HEK293 (cell line): Measurements from ENCODE around the gene SLMAP.

Experiments
- CTCF ChIA-PET: fragments of 350-600 bp; formaldehyde crosslinking; extraction: SDS; loops from one replicate; lab custom pipeline; 2021; ENCODE audit warnings: antibody characterized with exemption; lab: Yijun Ruan, JAX
- POLR2A ChIA-PET: fragments of 300-600 bp; formaldehyde crosslinking; extraction: SDS; loops from one replicate; lab custom pipeline; 2020; ENCODE audit warnings: antibody characterized with exemption, inconsistent platforms; lab: Yijun Ruan, JAX
- H3K27ac ChIP-seq: fragments of 200-500 bp; sonication (Bioruptor generic); 2 replicates; pipeline ENCODE4 v1.5.1; 2014; ENCODE audit warnings: low read depth, low read length, control low read depth, inconsistent platforms; ENCODE audit errors: extremely low read depth
- H3K36me3 ChIP-seq, 2 experiments: fragments of 200-500 bp in 1 of 2; sonication (Bioruptor generic) in 1 of 2; 1 replicate in 1 of 2; 2 replicates in 1 of 2; pipeline ENCODE4 v1.5.1; 2014 to 2017; ENCODE audit warnings: inconsistent platforms in 2 of 2, low read length in 2 of 2; ENCODE audit not compliant: control insufficient read depth in 2 of 2, insufficient read depth in 1 of 2
- H3K4me1 ChIP-seq: fragments of 200-500 bp; sonication (Bioruptor generic); 2 replicates; pipeline ENCODE4 v1.5.1; 2014; ENCODE audit warnings: mild to moderate bottlenecking, low read length, inconsistent platforms; ENCODE audit not compliant: control insufficient read depth, insufficient read depth
- H3K4me3 ChIP-seq: 2 replicates; pipeline ENCODE4 v1.5.1; 2011; ENCODE audit warnings: low read depth, mild to moderate bottlenecking, control low read depth, low read length, moderate library complexity
- H3K9me3 ChIP-seq: fragments of 200-500 bp; sonication (Bioruptor generic); 2 replicates; pipeline ENCODE4 v1.5.1; 2014; ENCODE audit warnings: low read depth, low read length, inconsistent platforms; ENCODE audit not compliant: control insufficient read depth, insufficient read depth
- GLIS1 ChIP-seq: fragments of 450-650 bp; formaldehyde crosslinking; IDR thresholded peaks from 2 replicates; pipeline ENCODE4 v1.5.1; 2016; ENCODE audit warnings: missing biosample characterization, missing genetic modification characterization
- KLF9 ChIP-seq: fragments of 450-650 bp; formaldehyde crosslinking; IDR thresholded peaks from 2 replicates; pipeline ENCODE4 v1.5.1; 2016; ENCODE audit warnings: missing biosample characterization, missing genetic modification characterization, low read depth
- REPIN1 ChIP-seq: fragments of 450-650 bp; formaldehyde crosslinking; IDR thresholded peaks from 2 replicates; pipeline ENCODE4 v1.5.1; 2017; ENCODE audit warnings: missing biosample characterization, missing genetic modification characterization, low read depth
- SETDB1 ChIP-seq: IDR thresholded peaks from one replicate; pipeline ENCODE4 v1.6.1; 2017; ENCODE audit warnings: mild to moderate bottlenecking, low read length, moderate library complexity, mixed read lengths; ENCODE audit not compliant: insufficient read length
- SP2 ChIP-seq: fragments of 450-650 bp; formaldehyde crosslinking; IDR thresholded peaks from 2 replicates; pipeline ENCODE4 v1.5.1; 2016; ENCODE audit warnings: missing biosample characterization, missing genetic modification characterization
- YY2 ChIP-seq: fragments of 450-650 bp; formaldehyde crosslinking; IDR thresholded peaks from 2 replicates; pipeline ENCODE4 v1.5.1; 2016; ENCODE audit warnings: missing biosample characterization, missing genetic modification characterization
- ZBTB11 ChIP-seq: fragments of 450-650 bp; formaldehyde crosslinking; conservative IDR thresholded peaks from 2 replicates; pipeline ENCODE4 v1.5.1; 2016; ENCODE audit warnings: low read depth, missing biosample characterization, missing genetic modification characterization
- ZBTB49 ChIP-seq: fragments of 450-650 bp; formaldehyde crosslinking; IDR thresholded peaks from 2 replicates; pipeline ENCODE4 v1.5.1; 2016; ENCODE audit warnings: missing biosample characterization, missing genetic modification characterization, low read depth
- ZNF121 ChIP-seq: fragments of 450-650 bp; formaldehyde crosslinking; IDR thresholded peaks from 2 replicates; pipeline ENCODE4 v1.5.1; 2016; ENCODE audit warnings: missing biosample characterization, missing genetic modification characterization
- ZNF133 ChIP-seq: fragments of 450-650 bp; formaldehyde crosslinking; IDR thresholded peaks from 2 replicates; pipeline ENCODE4 v1.5.1; 2016; ENCODE audit warnings: missing biosample characterization, missing genetic modification characterization
- ZNF18 ChIP-seq: fragments of 450-650 bp; formaldehyde crosslinking; IDR thresholded peaks from 2 replicates; pipeline ENCODE4 v1.5.1; 2016; ENCODE audit warnings: missing biosample characterization, missing genetic modification characterization
- ZNF501 ChIP-seq: fragments of 450-650 bp; formaldehyde crosslinking; IDR thresholded peaks from 2 replicates; pipeline ENCODE4 v1.5.1; 2016; ENCODE audit warnings: missing biosample characterization, missing genetic modification characterization
- ZNF561 ChIP-seq: fragments of 450-650 bp; IDR thresholded peaks from 2 replicates; pipeline ENCODE4 v1.5.1; 2018; ENCODE audit warnings: missing biosample characterization, missing genetic modification characterization, borderline replicate concordance
- ZNF596 ChIP-seq: fragments of 450-650 bp; IDR thresholded peaks from 2 replicates; pipeline ENCODE4 v1.5.0; 2018; ENCODE audit warnings: missing biosample characterization, mild to moderate bottlenecking, missing genetic modification characterization, moderate library complexity
- ZNF76 ChIP-seq: fragments of 450-650 bp; formaldehyde crosslinking; IDR thresholded peaks from 2 replicates; pipeline ENCODE4; 2016; ENCODE audit warnings: low read depth, missing biosample characterization, missing genetic modification characterization, borderline replicate concordance
- ZNF791 ChIP-seq: fragments of 450-650 bp; formaldehyde crosslinking; IDR thresholded peaks from 2 replicates; pipeline ENCODE4 v1.5.1; 2016; ENCODE audit warnings: missing biosample characterization, missing genetic modification characterization
- ZSCAN18 ChIP-seq: fragments of 450-650 bp; formaldehyde crosslinking; IDR thresholded peaks from 2 replicates; pipeline ENCODE4 v1.5.1; 2016; ENCODE audit warnings: missing biosample characterization, missing genetic modification characterization
- TF ChIP-seq, protein P1 (sequence below): fragments of 450-650 bp; formaldehyde crosslinking; IDR thresholded peaks from 2 replicates; pipeline ENCODE4; 2016; ENCODE audit warnings: missing biosample characterization, missing genetic modification characterization
- TF ChIP-seq, protein P2 (sequence below): fragments of 450-650 bp; formaldehyde crosslinking; IDR thresholded peaks from 2 replicates; pipeline ENCODE4 v1.5.1; 2017; ENCODE audit warnings: missing biosample characterization, missing genetic modification characterization
- TF ChIP-seq, protein P3 (sequence below): fragments of 450-650 bp; formaldehyde crosslinking; optimal IDR thresholded peaks from 2 replicates; pipeline ENCODE3; 2016; ENCODE audit warnings: missing biosample characterization, mild to moderate bottlenecking, missing genetic modification characterization

The SLMAP gene

DNA sequence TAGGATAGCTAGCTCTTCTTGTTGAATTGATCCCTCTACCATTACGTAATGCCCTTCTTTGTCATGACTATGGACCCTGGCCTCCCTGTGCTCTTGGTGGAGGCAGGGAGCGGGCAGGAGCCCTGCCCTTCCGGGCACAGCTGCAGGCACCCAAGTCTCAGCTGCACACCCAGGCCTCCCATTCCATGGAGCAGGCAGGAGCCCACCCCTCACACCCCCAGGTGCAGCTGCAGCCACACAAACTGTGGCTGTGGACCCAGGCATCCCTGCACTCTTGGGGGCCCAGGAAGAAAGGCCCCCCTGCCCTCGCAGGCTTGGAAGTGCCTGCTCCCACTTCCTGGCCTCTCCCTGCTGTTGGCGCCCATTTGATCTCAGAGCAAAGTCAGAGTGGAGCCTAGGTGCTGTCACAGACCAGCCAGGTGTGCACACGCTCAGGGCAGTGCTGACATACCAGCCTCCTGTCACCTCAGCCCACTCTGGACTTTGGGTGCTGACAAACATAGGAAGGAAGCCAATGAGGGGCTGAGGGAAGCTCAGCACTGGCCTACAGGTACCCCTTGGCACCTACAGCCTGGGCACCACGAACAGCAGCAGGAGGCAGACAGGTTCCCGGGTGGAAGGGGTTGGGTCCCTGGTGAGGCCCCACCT lies 53.0 kb downstream of the SLMAP start (continued):
- no peak for TF ChIP-seq ZNF561 (tag by site-specific recombination)
- no peak for TF ChIP-seq ZNF791 (tag by site-specific recombination)
- no peak for TF ChIP-seq SP2
- TF ChIP-seq ZNF596 (tag by site-specific recombination) = no peak
- no peak for TF ChIP-seq ZNF76 (tag by site-specific recombination)
- no peak for TF ChIP-seq REPIN1 (tag by site-specific recombination)

- H3K27ac ChIP-seq = no peak overlapping the region
- H3K9me3 ChIP-seq = no peaks in the 10 kb centered on the region
- CTCF ChIA-PET = no interaction called here
- H3K4me3 ChIP-seq = no peak overlapping the region
- TF ChIP-seq, protein P1, sequence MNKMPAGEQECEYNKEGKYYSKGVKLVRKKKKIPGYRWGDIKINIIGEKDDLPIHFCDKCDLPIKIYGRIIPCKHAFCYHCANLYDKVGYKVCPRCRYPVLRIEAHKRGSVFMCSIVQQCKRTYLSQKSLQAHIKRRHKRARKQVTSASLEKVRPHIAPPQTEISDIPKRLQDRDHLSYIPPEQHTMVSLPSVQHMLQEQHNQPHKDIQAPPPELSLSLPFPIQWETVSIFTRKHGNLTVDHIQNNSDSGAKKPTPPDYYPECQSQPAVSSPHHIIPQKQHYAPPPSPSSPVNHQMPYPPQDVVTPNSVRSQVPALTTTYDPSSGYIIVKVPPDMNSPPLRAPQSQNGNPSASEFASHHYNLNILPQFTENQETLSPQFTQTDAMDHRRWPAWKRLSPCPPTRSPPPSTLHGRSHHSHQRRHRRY (tag by site-specific recombination) = no peak
- TF ChIP-seq, protein P2, sequence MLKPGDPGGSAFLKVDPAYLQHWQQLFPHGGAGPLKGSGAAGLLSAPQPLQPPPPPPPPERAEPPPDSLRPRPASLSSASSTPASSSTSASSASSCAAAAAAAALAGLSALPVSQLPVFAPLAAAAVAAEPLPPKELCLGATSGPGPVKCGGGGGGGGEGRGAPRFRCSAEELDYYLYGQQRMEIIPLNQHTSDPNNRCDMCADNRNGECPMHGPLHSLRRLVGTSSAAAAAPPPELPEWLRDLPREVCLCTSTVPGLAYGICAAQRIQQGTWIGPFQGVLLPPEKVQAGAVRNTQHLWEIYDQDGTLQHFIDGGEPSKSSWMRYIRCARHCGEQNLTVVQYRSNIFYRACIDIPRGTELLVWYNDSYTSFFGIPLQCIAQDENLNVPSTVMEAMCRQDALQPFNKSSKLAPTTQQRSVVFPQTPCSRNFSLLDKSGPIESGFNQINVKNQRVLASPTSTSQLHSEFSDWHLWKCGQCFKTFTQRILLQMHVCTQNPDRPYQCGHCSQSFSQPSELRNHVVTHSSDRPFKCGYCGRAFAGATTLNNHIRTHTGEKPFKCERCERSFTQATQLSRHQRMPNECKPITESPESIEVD (tag by site-specific recombination) = no peak
- TF ChIP-seq GLIS1 (tag by site-specific recombination) (peak; percentile 20; the same call in 1 of the 2 replicates), ZNF121 (tag by site-specific recombination) (no peak), ZNF18 (tag by site-specific recombination) (no peak), ZNF501 (no peak), ZNF561 (tag by site-specific recombination) (no peak), SETDB1 (no peak)
- TF ChIP-seq, all 188 proteins: peak for 1
- no peaks in the 10 kb centered on the region for H3K36me3 ChIP-seq
- POLR2A ChIA-PET = no interaction called here
- no peaks in the 10 kb centered on the region for H3K4me1 ChIP-seq
Observed at GRCh38 chr3:57809609-57809968, 53.5 kb downstream of the SLMAP start.

GRCh38 chr3:57810048-57810447 lies 53.9 kb downstream of the SLMAP start:
- H3K36me3 ChIP-seq = no peaks in the 10 kb centered on the region
- POLR2A ChIA-PET = no interaction called here
- CTCF ChIA-PET = no interaction called here
- H3K27ac ChIP-seq = no peak overlapping the region
- no peaks in the 10 kb centered on the region for H3K9me3 ChIP-seq
- no peaks in the 10 kb centered on the region for H3K4me1 ChIP-seq
- no peak overlapping the region for H3K4me3 ChIP-seq
- no peak for TF ChIP-seq ZBTB11 (tag by site-specific recombination)
- no peak for TF ChIP-seq ZBTB49
- TF ChIP-seq, protein P3, sequence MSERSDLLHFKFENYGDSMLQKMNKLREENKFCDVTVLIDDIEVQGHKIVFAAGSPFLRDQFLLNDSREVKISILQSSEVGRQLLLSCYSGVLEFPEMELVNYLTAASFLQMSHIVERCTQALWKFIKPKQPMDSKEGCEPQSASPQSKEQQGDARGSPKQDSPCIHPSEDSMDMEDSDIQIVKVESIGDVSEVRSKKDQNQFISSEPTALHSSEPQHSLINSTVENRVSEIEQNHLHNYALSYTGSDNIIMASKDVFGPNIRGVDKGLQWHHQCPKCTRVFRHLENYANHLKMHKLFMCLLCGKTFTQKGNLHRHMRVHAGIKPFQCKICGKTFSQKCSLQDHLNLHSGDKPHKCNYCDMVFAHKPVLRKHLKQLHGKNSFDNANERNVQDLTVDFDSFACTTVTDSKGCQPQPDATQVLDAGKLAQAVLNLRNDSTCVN (tag by site-specific recombination) = no peak
- no peak for TF ChIP-seq SP2
- no peak for TF ChIP-seq YY2 (tag by site-specific recombination)
- TF ChIP-seq KLF9 (tag by site-specific recombination) = no peak
- TF ChIP-seq ZNF133 (tag by site-specific recombination) = no peak
- TF ChIP-seq ZSCAN18 = no peak
